ENCODE data around the gene PPP1R9A. TPM values are rescaled to one million over a fixed set of nuclear protein-coding genes. Genes with fewer than 3 reads are reported as not detected.

PPP1R9A gene
- total RNA-seq, 1 experiment from 2014 or later = 13.5 TPM

DNA sequence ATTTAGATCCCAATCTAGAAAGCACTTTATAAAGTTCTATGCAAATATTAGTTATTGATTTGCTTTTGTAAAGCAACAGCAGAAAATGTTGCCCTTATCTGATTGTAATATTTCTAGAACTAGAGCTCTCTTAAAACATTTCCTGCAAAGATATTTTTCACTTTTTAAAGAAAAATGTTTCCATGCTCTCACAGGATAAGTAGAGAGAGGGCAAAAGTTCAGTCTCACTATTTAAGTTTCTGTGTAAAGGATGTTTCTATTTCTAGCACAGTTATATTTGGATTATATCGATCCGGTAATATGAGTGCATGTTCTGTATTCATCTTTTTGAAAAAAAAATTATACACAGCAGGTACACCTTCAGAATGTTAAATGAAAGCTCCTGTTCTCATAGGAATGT, 334.9 kb downstream of the PPP1R9A start:
- Histone ChIP-seq H3K9me3 (ENCODE audit: control insufficient read depth in 1 of 2, insufficient read depth in 1 of 2, low read depth in 1 of 2, low read length in 2 of 2) (no peaks in the 10 kb centered on the region), H4K20me1 (ENCODE audit: insufficient read depth) (no peaks in the 10 kb centered on the region), H3K36me3 (ENCODE audit: control insufficient read depth in 1 of 2, insufficient read depth in 2 of 2, low read length in 2 of 2) (no peaks in the 10 kb centered on the region), H2AFZ (ENCODE audit: low read depth, low read length, poor library complexity, severe bottlenecking) (no peak overlapping the region), H3K4me1 (ENCODE audit: control insufficient read depth in 1 of 2, insufficient read depth in 2 of 2, low read length in 2 of 2) (no peaks in the 10 kb centered on the region; a peak in 1 of 4 replicates), H3K27ac (ENCODE audit: low read depth, low read length) (no peak overlapping the region), H3K9ac (ENCODE audit: low read length) (no peak overlapping the region), H3K9me2 (ENCODE audit: insufficient read depth) (no peaks in the 10 kb centered on the region), H3K4me3 (replicated peaks in 1 of 2; ENCODE audit: low read depth in 1 of 2, low read length in 2 of 2) (no peak overlapping the region), H3K27me3 (ENCODE audit: insufficient read depth, low read length) (no peaks in the 10 kb centered on the region), H3K4me2 (ENCODE audit: low read length) (no peak overlapping the region), H3K79me2 (ENCODE audit: insufficient read depth, low read length) (no peaks in the 10 kb centered on the region)
- CTCF ChIA-PET = no interaction called here
- RAD21 ChIA-PET (ENCODE audit: low non-redundant PET in 1 of 2, low total read pairs in 2 of 2, uncharacterized antibody in 2 of 2, unreplicated experiment in 2 of 2) = no interaction called here
- TF ChIP-seq SRF (IDR thresholded peaks at IDR 0.05; ENCODE audit: low read depth) = no peak
- TF ChIP-seq, protein P1, sequence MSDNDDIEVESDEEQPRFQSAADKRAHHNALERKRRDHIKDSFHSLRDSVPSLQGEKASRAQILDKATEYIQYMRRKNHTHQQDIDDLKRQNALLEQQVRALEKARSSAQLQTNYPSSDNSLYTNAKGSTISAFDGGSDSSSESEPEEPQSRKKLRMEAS (IDR thresholded peaks at IDR 0.05) = no peak
- TF ChIP-seq, protein P2, sequence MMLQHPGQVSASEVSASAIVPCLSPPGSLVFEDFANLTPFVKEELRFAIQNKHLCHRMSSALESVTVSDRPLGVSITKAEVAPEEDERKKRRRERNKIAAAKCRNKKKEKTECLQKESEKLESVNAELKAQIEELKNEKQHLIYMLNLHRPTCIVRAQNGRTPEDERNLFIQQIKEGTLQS (IDR thresholded peaks at IDR 0.05) = no peak
- intact Hi-C loops (cut with micrococcal nuclease) = no loop called here
- ATAC-seq (no peak), DNase-seq (ENCODE audit: low read depth, low spot score) (no peak)
- no TSS peak for BruUV-seq (replicated peaks)
- POLR2A ChIA-PET = no interaction called here

DNA sequence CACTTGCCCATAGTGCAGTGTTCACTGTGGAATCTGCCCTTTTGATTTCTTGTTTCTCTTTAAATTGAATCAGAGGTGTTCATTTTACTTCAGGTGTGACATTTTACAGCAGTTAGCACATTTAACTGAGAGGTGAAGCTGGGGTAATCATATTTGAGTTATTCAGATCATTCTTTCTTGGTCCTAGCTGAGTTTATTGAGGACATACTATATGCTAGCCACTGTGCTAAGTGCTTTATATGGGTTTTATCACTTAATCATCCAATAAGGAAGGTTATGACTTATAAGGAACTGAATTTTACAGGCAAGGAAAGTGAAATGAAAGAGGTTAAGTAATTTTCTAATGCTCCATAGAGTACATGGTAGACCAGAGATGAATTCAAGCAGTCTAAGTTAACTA, 337.2 kb downstream of the PPP1R9A start:
- intact Hi-C loops (cut with micrococcal nuclease) = loop anchor here (5.0 kb wide), 1 partner anchor 797 kb away; no protein-coding TSS in a partner anchor
- Histone ChIP-seq H3K36me3 (ENCODE audit: control insufficient read depth in 1 of 2, insufficient read depth in 2 of 2, low read length in 2 of 2) (no peaks in the 10 kb centered on the region), H3K9me3 (ENCODE audit: control insufficient read depth in 1 of 2, insufficient read depth in 1 of 2, low read depth in 1 of 2, low read length in 2 of 2) (no peaks in the 10 kb centered on the region), H3K4me3 (replicated peaks in 1 of 2; ENCODE audit: low read depth in 1 of 2, low read length in 2 of 2) (no peak overlapping the region), H3K4me2 (ENCODE audit: low read length) (no peak overlapping the region), H3K9me2 (ENCODE audit: insufficient read depth) (no peaks in the 10 kb centered on the region), H3K4me1 (ENCODE audit: control insufficient read depth in 1 of 2, insufficient read depth in 2 of 2, low read length in 2 of 2) (no peaks in the 10 kb centered on the region; a peak in 1 of 4 replicates), H4K20me1 (ENCODE audit: insufficient read depth) (no peaks in the 10 kb centered on the region), H3K27me3 (ENCODE audit: insufficient read depth, low read length) (no peaks in the 10 kb centered on the region), H3K27ac (ENCODE audit: low read depth, low read length) (no peak overlapping the region), H3K79me2 (ENCODE audit: insufficient read depth, low read length) (no peaks in the 10 kb centered on the region), H3K9ac (ENCODE audit: low read length) (no peak overlapping the region), H2AFZ (ENCODE audit: low read depth, low read length, poor library complexity, severe bottlenecking) (no peak overlapping the region)
- ATAC-seq = no peak
- ChIA-PET CTCF (no interaction called here), POLR2A (no interaction called here), RAD21 (ENCODE audit: low non-redundant PET in 1 of 2, low total read pairs in 2 of 2, uncharacterized antibody in 2 of 2, unreplicated experiment in 2 of 2) (no interaction called here)
- no peak for TF ChIP-seq EZH2phosphoT487 (IDR thresholded peaks at IDR 0.05; ENCODE audit: borderline replicate concordance)
- TF ChIP-seq TCF7L2 (IDR thresholded peaks at IDR 0.05; ENCODE audit: borderline replicate concordance, extremely low read depth, insufficient read depth, insufficient read length) = no peak
- TF ChIP-seq ZFX (IDR thresholded peaks at IDR 0.05) = no peak
- TF ChIP-seq EGR1 (IDR thresholded peaks at IDR 0.05; ENCODE audit: low read depth) = no peak
- TF ChIP-seq FOSL1 (IDR thresholded peaks at IDR 0.05; ENCODE audit: low read depth) = no peak
- no peak for DNase-seq (ENCODE audit: low read depth, low spot score)
- BruUV-seq (replicated peaks) = no TSS peak
